ENCODE data around the gene GIPR.
A peak's percentile ranks its signal among the peaks of the same experiment; 100 is the strongest.

The GIPR gene

GRCh38 chr19:45676851-45677263 lies 8.8 kb downstream of the GIPR start:
- no peaks in the 10 kb centered on the region for H3K9me3 ChIP-seq (ENCODE audit: control insufficient read depth, insufficient read depth, low read depth, low read length)
- peak overlapping the region; percentile 6 for H3K4me3 ChIP-seq (ENCODE audit: low read depth, low read length)
- TF ChIP-seq ZNF837 (tag by site-specific recombination; IDR thresholded peaks at IDR 0.05) (no peak), ZNF449 (tag by site-specific recombination; IDR thresholded peaks at IDR 0.05) (0 out of 2 replicates have a peak, but pooled peaks have one; percentile 41)
- ChIA-PET POLR2A (interaction anchor here (0.5 to 2.2 kb wide), 11 partner anchors 8 to 187 kb away, joined by 3 to 24 read pairs (median 4); partner anchors contain the start of genes QPCTL, SIX5 and SNRPD2), CTCF (interaction anchor here (0.6 to 11.3 kb wide), 9 partner anchors 9 to 203 kb away, joined by 3 to 121 read pairs (median 4); partner anchors contain the start of genes EML2, GIPR, QPCTL and SIX5)
- H3K27ac ChIP-seq (ENCODE audit: extremely low read depth, low read depth, low read length): no peak overlapping the region
- peaks cover 9% of the 10 kb centered on the region for H3K4me1 ChIP-seq (ENCODE audit: control insufficient read depth, insufficient read depth, low read length)
- H3K36me3 ChIP-seq (ENCODE audit: control insufficient read depth in 2 of 2, insufficient read depth in 1 of 2, low read length in 2 of 2): no peaks in the 10 kb centered on the region; a peak in 1 of 3 replicates

GRCh38 chr19:45677351-45678230 lies 9.6 kb downstream of the GIPR start:
- ChIA-PET POLR2A (interaction anchor here (0.6 to 2.2 kb wide), 18 partner anchors 8 to 238 kb away, joined by 3 to 24 read pairs (median 3); partner anchors contain the start of genes FBXO46, QPCTL, SIX5 and SNRPD2), CTCF (interaction anchor here (0.6 to 11.3 kb wide), 12 partner anchors 10 to 203 kb away, joined by 3 to 121 read pairs (median 4); partner anchors contain the start of genes GIPR, QPCTL, SIX5 and SNRPD2)
- peak overlapping the region; percentile 17 for H3K4me3 ChIP-seq (ENCODE audit: low read depth, low read length)
- no peaks in the 10 kb centered on the region; a peak in 1 of 3 replicates for H3K36me3 ChIP-seq (ENCODE audit: control insufficient read depth in 2 of 2, insufficient read depth in 1 of 2, low read length in 2 of 2)
- TF ChIP-seq ZFHX2 (tag by site-specific recombination; conservative IDR thresholded peaks at IDR 0.05) (peak; percentile 75), PRDM10 (tag by site-specific recombination; IDR thresholded peaks at IDR 0.05) (peak; percentile 80), ZBTB17 (tag by site-specific recombination; IDR thresholded peaks at IDR 0.05) (peak; percentile 25; the same call in 1 of the 2 replicates), ZNF398 (tag by site-specific recombination; IDR thresholded peaks at IDR 0.05) (no peak), SP3 (tag by site-specific recombination; IDR thresholded peaks at IDR 0.05) (peak; percentile 78), BCL11B (tag by site-specific recombination; IDR thresholded peaks at IDR 0.05; ENCODE audit: low read depth) (no peak), OVOL3 (tag by site-specific recombination; IDR thresholded peaks at IDR 0.05) (no peak), ZNF16 (tag by site-specific recombination; IDR thresholded peaks at IDR 0.05; ENCODE audit: low read depth) (peak; percentile 50; the same call in 1 of the 2 replicates), ZNF624 (tag by site-specific recombination; IDR thresholded peaks at IDR 0.05) (no peak), OSR2 (tag by site-specific recombination; IDR thresholded peaks at IDR 0.05) (no peak), ZNF146 (tag by site-specific recombination; IDR thresholded peaks at IDR 0.05) (no peak), EGR2 (tag by site-specific recombination; IDR thresholded peaks at IDR 0.05; ENCODE audit: low read depth) (peak; percentile 40; the same call in 1 of the 2 replicates), SP2 (tag by site-specific recombination; IDR thresholded peaks at IDR 0.05) (peak; percentile 66), KLF8 (tag by site-specific recombination; IDR thresholded peaks at IDR 0.05) (peak; percentile 49; the same call in 1 of the 2 replicates), KLF16 (tag by site-specific recombination; IDR thresholded peaks at IDR 0.05) (0 out of 2 replicates have a peak, but pooled peaks have one; percentile 38), HOXA7 (CRISPR knock-in tag; IDR thresholded peaks at IDR 0.05; ENCODE audit: borderline replicate concordance) (no peak), KLF9 (tag by site-specific recombination; IDR thresholded peaks at IDR 0.05; ENCODE audit: low read depth) (peak; percentile 85)
- no peak overlapping the region for H3K27ac ChIP-seq (ENCODE audit: extremely low read depth, low read depth, low read length)
- H3K4me1 ChIP-seq (ENCODE audit: control insufficient read depth, insufficient read depth, low read length): peaks cover 11% of the 10 kb centered on the region
- H3K9me3 ChIP-seq (ENCODE audit: control insufficient read depth, insufficient read depth, low read depth, low read length): no peaks in the 10 kb centered on the region
